Activated naive CD4-positive, alpha-beta T cell treated with anti-CD3 and anti-CD28 coated beads, Interleukin-2, amount 10 ng/mL, durations not matched to agents 5 hours and 36 hours (primary cell): Measurements from ENCODE around the gene PDE6A. TPM values are rescaled to one million over a fixed set of nuclear protein-coding genes. Genes with fewer than 3 reads are reported as not detected.

Experiments
- total RNA-seq, 2 experiments: library from RNA; stranded (reverse); gene quantifications; one replicate each; pipeline ENCODE4 v1.2.3, GENCODE V29; 2021

PDE6A gene
- total RNA-seq = not detected

GRCh38 chr5:149944666-149945065 is at the start of gene PDE6A:
TSS of gene PDE6A (minus strand) at chr5:149944793. CDS start at chr5:149944673, 120 bp downstream.

GRCh38 chr5:149960272-149961185 is 15.9 kb upstream of the PDE6A start, which contains the start of gene SLC26A2:
TSS of gene SLC26A2 (plus strand) at chr5:149960758. CDS start at chr5:149977653, 16,895 bp downstream.

Other genes starting within 250 kb of the PDE6A start
- gene PPARGC1B, start 214.5 kb downstream of the PDE6A start, total RNA-seq = 1 to 10 TPM; 5.7 to 5.9 TPM
- gene SLC26A2, start 16.0 kb upstream of the PDE6A start, total RNA-seq = 1 to 10 TPM; 9.2 TPM
- gene TIGD6, start 55.9 kb upstream of the PDE6A start, total RNA-seq = 1 to 10 TPM; 2.5 TPM
- gene HMGXB3, start 55.9 kb upstream of the PDE6A start, total RNA-seq = 10 to 100 TPM; 36.0 to 36.3 TPM
- gene CSF1R, start 141.8 kb upstream of the PDE6A start, total RNA-seq = not detected
- 1 to 10 TPM; 3.2 to 4.5 TPM for gene PDGFRB, start 211.1 kb upstream of the PDE6A start, total RNA-seq
- gene CDX1, start 222.0 kb upstream of the PDE6A start, total RNA-seq = not detected
- not detected for gene SLC6A7, start 245.3 kb upstream of the PDE6A start, total RNA-seq